HG03432 (cell line): ENCODE data around the gene MEIOB.

Experiments
- ATAC-seq: cut with Tn5 transposase; IDR thresholded peaks from one replicate; pipeline ENCODE4 v1.9.1; 2021; ENCODE audit warnings: mild to moderate bottlenecking, moderate library complexity; ENCODE audit not compliant: unreplicated experiment

The MEIOB gene

DNA sequence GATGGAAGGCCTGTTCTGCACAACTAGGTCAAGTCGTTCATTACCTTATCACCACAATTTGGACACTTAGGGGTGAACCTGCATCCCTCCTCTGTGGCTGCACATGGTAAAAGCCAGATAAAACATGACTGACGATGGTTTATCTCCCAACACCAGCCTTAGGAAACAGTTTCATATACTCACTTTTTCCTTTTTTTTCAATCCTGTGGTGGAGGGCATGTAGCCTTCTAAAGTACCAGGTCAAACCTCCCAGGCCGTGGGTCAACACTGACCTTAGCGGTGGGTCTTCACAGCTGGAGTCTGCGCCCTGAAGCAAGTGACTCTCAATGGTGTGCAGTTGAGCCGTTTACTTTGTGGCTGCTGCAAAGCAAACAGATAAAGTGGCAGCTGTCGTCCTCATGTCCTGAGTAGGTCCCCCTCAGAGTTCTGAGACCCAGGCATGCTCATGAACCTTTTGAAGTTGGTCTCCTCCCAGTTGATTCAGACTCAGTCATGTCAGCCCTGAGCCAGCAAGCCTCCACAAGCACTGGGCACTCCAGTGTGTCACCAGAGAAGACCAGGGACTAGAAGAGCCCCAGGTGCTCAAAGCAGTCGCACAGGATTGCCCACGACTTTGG is 39.0 kb downstream of the MEIOB start:
- ATAC-seq: no peak

- ATAC-seq: no peak
Observed at GRCh38 chr16:1831186-1832075, 40.5 kb downstream of the MEIOB start.

DNA sequence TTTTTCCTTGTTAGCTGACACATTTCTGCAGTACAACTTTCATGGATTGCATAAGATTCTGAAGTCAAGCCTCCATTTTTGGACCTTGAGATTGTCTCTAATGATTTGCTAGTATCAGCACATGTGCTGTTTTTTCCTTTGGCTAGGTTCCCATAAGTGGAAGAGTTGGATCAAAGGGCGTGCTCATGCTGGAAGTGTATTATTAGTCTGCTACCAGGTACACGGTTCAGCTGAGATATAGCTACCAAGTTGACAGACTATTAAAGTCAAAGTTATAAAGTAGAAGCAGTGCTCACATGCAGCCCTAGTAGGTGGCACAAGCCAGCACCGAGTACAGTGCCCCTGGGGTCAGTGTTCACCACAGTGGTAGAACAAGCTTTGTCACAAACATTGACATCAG is 41.8 kb downstream of the MEIOB start:
- no peak for ATAC-seq

DNA sequence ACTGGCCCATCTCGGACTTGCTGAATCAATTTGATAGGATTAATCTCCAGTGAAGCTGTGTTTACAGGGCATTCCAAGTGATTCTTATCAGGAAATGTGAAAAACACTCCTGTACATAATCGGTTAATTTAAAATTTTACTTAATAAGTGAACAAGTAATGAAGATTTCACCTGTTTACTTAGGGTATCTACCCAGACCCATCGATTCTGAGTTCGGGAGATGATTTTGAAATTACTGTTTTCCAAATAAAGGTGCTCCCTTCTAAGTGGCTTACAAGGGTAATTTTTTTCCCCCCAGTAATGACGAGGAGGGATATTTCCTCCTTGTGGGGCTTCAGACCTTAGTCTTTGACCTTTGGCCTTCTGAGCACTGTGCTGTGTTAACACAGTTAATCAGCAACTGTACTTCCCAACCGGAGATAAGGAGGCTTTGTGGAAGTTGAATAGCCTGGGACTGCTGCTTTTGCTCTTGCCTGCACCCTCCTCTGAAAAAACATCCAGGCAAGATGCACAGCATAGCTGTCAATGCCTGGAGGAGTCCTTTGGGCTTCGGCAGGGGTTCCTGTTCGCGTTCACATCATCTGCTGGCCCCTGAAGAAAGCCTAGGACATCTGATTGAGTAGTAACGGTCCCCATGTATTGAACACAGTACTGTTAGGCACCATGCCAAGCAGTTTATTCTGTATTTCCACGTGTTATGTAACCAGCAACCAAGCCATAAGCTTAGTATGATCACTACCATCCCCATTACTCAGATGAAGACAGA is 43.1 kb downstream of the MEIOB start:
- no peak for ATAC-seq

DNA sequence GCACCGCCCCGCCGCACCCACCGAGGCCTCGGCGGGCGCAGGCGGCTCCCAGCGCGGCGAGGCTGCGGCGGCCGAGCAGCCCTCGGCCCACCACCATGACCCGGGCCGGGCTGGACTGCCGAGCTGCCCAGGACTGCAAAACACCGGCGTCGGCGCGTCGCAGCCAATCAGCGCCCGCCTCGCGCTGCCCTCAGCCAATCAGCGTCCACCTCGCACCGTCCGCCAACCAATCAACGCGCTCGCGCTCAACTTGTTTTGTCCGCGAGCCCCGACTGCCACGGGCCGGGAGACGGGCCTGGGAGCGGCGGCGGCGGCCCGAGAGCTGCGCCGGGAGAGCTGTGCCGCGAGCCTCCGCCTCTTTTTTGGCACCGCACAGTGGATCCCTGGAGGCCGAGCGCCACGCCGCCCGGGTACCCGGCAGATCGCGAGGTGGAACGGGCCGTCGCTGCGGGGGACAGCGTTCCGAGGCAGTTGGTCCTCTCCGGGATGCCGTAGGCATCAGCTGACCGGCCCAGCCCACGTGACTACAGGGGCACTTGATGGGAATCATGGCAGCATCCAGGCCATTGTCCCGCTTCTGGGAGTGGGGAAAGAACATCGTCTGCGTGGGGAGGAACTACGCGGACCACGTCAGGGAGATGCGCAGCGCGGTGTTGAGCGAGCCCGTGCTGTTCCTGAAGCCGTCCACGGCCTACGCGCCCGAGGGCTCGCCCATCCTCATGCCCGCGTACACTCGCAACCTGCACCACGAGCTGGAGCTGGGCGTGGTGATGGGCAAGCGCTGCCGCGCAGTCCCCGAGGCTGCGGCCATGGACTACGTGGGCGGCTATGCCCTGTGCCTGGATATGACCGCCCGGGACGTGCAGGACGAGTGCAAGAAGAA is 45.0 kb downstream of the MEIOB start, which contains the start of the genes FAHD1 and HAGH:
FAHD1 (plus strand) TSS at position 516 of the 883 bp plus-strand sequence; CDS start at position 549, 33 bp downstream.
HAGH (minus strand) TSS at position 135 of the 883 bp plus-strand sequence; CDS start at position 97, 38 bp downstream.
- ATAC-seq: peak; percentile 80

- peak; percentile 53 for ATAC-seq
Observed at GRCh38 chr16:1825864-1826690, 45.9 kb downstream of the MEIOB start.

GRCh38 chr16:1825381-1825863 is 46.5 kb downstream of the MEIOB start:
- no peak for ATAC-seq

DNA sequence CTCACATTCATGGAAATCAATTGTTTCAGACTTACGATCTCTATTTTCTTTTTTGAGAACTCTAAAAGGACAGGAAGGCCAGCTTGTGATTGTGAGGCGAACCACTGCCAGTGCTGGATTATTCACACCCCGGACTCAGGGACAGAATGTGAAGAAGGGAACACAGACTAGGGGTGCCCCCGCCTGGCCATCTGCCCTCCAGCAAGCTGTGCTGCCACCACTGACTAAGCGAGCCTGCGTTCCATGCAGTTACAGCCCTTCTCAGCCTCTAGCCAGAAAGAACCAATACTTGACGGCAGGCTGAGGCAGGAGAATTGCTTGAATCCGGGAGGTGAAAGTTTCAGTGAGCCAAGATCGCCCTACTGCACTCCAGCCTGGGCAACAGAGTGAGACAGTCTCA is 48.1 kb downstream of the MEIOB start:
- no peak for ATAC-seq

DNA sequence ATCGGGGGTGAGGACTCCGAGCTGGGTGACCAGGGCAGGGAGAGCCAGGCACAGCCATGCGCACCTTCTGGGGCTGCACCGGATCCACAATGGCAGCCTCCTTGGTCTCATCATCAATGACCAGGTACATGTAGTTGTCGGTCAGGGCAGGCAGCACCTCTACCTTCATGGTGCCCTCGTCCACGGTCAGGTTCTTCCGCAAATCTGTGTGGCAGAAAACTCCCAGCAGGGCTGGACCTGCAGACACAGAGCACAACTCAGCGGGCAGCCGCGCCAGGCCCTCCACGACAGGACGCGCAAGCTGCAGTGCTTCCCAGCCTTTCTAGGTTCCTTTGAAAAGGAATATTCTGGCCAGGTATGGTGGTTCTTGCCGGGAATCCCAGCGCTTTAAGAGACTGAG is 49.2 kb downstream of the MEIOB start:
- no peak for ATAC-seq

GRCh38 chr16:1821861-1822611 is 49.9 kb downstream of the MEIOB start:
- no peak for ATAC-seq

- no peak for ATAC-seq
Observed at GRCh38 chr16:1820946-1821290, 51.0 kb downstream of the MEIOB start.

GRCh38 chr16:1820096-1820945 is 51.6 kb downstream of the MEIOB start:
- no peak for ATAC-seq

- ATAC-seq: no peak
Observed at GRCh38 chr16:1819611-1820010, 52.4 kb downstream of the MEIOB start.

DNA sequence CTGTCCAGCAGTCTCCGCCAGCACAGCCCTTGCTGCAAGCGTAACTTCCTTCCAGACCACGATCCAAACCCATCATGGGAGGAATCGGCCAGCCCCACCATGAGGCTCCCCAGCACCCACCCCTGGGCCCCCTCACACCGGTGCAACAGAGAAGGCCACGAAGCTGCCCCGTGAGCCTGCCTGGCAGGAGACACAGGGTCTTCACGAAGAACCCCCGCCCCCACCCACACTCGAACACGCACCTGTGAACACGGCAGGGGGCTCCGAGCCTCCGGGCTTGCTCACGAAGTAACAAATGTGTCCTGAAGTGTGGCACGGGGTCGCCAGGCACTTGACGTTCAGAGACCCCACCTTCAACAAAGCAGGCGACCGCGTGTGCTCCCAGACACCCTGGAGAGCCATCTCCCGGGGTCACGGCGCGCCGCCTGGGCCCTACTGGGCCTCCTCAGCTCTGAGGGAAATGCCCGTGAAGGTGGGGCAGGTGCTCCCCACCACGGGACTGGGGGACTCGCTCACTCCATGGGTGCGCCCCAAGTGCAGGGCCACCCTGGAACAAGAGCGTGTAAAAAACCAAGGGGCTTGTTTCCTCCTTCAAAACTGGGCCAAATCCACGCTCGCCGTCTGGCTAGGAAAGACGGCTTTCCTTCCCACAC is 53.0 kb downstream of the MEIOB start:
- ATAC-seq: no peak

GRCh38 chr16:1818204-1818872 is 53.6 kb downstream of the MEIOB start:
- no peak for ATAC-seq

GRCh38 chr16:1817716-1818115 is 54.2 kb downstream of the MEIOB start:
- ATAC-seq: no peak

GRCh38 chr16:1817276-1817589 is 54.7 kb downstream of the MEIOB start:
- no peak for ATAC-seq
